ENCODE data around the gene FARSA. TPM values are rescaled to one million over a fixed set of nuclear protein-coding genes. Genes with fewer than 3 reads are reported as not detected.

Gene FARSA
- total and polyA plus RNA-seq, 2 donors (not counting 3 experiments of a cell fraction or from before 2014, with no cell fraction given) = 51.8 to 77.4 TPM

DNA sequence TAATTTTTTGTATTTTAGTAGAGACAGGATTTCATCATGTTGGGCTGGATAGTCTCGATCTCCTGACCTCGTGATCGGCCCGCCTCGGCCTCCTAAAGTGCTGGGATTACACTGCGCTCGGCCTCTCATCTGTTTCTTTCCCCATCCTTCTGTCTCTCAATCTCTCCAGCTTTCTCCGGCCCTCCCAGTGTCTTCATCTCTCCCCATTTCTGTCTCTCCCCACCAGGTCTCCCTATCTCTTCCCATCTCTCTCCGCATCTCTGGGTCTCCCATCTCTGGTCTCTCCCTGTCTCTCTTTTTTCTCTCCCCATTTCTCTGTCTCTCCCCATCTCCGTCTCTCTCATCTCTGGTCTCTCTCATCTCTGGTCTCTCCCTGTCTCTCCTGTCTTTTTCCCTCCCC is 49.6 kb upstream of the FARSA start:
- ChIA-PET CTCF (interaction anchor here (0.8 to 13.4 kb wide), 6 partner anchors 12 to 110 kb away, joined by 3 to 543 read pairs (median 10); partner anchors contain the start of gene NFIX), POLR2A (no interaction called here)
- peak overlapping the region; percentile 63 for H3K4me2 ChIP-seq (ENCODE audit: insufficient read depth, low read length)
- no peaks in the 10 kb centered on the region for H3K36me3 ChIP-seq (ENCODE audit: control insufficient read depth in 2 of 2, extremely low read depth in 1 of 2, insufficient read depth in 2 of 2, low read length in 2 of 2)
- no peaks in the 10 kb centered on the region for H3K27me3 ChIP-seq (ENCODE audit: control insufficient read depth in 2 of 2, insufficient read depth in 2 of 2, low read length in 2 of 2)
- FAIRE-seq (peak; percentile 50), DNase-seq (ENCODE audit: low read depth, low spot score) (no peak)
- H2AFZ ChIP-seq (ENCODE audit: low read depth, low read length) = peak overlapping the region; percentile 89
- TF ChIP-seq MAX (IDR thresholded peaks at IDR 0.05; ENCODE audit: insufficient read depth, insufficient read length) = no peak
- TF ChIP-seq MYC (IDR thresholded peaks at IDR 0.05; ENCODE audit: low read depth, low read length) = no peak
- TF ChIP-seq POLR2AphosphoS5 (IDR thresholded peaks at IDR 0.05; ENCODE audit: insufficient read depth, low read depth, low read length) = no peak
- TF ChIP-seq FOS (IDR thresholded peaks at IDR 0.05; ENCODE audit: borderline replicate concordance, insufficient read depth, low read length) = no peak
- no peak for TF ChIP-seq EZH2 (IDR thresholded peaks at IDR 0.05; ENCODE audit: borderline replicate concordance, low read depth, low read length, severe bottlenecking)
- no peak for TF ChIP-seq JUN (IDR thresholded peaks at IDR 0.05; ENCODE audit: borderline replicate concordance, insufficient read depth, insufficient read length, low read depth)
- TF ChIP-seq, protein P1, sequence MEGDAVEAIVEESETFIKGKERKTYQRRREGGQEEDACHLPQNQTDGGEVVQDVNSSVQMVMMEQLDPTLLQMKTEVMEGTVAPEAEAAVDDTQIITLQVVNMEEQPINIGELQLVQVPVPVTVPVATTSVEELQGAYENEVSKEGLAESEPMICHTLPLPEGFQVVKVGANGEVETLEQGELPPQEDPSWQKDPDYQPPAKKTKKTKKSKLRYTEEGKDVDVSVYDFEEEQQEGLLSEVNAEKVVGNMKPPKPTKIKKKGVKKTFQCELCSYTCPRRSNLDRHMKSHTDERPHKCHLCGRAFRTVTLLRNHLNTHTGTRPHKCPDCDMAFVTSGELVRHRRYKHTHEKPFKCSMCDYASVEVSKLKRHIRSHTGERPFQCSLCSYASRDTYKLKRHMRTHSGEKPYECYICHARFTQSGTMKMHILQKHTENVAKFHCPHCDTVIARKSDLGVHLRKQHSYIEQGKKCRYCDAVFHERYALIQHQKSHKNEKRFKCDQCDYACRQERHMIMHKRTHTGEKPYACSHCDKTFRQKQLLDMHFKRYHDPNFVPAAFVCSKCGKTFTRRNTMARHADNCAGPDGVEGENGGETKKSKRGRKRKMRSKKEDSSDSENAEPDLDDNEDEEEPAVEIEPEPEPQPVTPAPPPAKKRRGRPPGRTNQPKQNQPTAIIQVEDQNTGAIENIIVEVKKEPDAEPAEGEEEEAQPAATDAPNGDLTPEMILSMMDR (IDR thresholded peaks at IDR 0.05; ENCODE audit: extremely low read depth in 1 of 2, insufficient read depth in 1 of 2, low read depth in 1 of 2, low read length in 2 of 2) = no peak
- TF ChIP-seq POLR2A (IDR thresholded peaks at IDR 0.05; ENCODE audit: low read depth, low read length) = no peak
- TF ChIP-seq GATA2 (IDR thresholded peaks at IDR 0.05; ENCODE audit: insufficient read depth, insufficient read length, low read depth, low read length) = no peak
- H3K9me3 ChIP-seq (replicated peaks; ENCODE audit: control insufficient read depth, insufficient read depth, low read length) = no peaks in the 10 kb centered on the region
- no peaks in the 10 kb centered on the region for H4K20me1 ChIP-seq (replicated peaks; ENCODE audit: control insufficient read depth, extremely low read depth, insufficient read depth, low read length)
- dilution Hi-C loops (cut with MboI; ENCODE audit: extremely low pct_ligation_motif_present, low sequenced_read_pairs) (no loop called here), intact Hi-C loops (cut with micrococcal nuclease) (loop anchor here (1.0 kb wide), 4 partner anchors 51 to 111 kb away; no protein-coding TSS in a partner anchor)
- H3K4me1 ChIP-seq (ENCODE audit: control insufficient read depth, extremely low read depth, insufficient read depth, low read length) = peaks cover 2% of the 10 kb centered on the region
- no peaks in the 10 kb centered on the region for H3K9me1 ChIP-seq (replicated peaks; ENCODE audit: control insufficient read depth, extremely low read depth, insufficient read depth, low read length)
- no peaks in the 10 kb centered on the region for H3K79me2 ChIP-seq (ENCODE audit: control insufficient read depth, insufficient read depth, low read length)
- no TSS peak for BruUV-seq (replicated peaks)
- H3K4me3 ChIP-seq (replicated peaks in 1 of 3; ENCODE audit: insufficient read depth in 1 of 3, low read depth in 1 of 3, low read length in 3 of 3) = peak overlapping the region; percentile 22 to 35 (median 23)
- H3K9ac ChIP-seq (replicated peaks; ENCODE audit: extremely low read depth, insufficient read depth, low read length) = peak overlapping the region; percentile 60
- no peak overlapping the region for H3K27ac ChIP-seq (ENCODE audit: insufficient read depth, low read depth, low read length)

Measured in endothelial cell of umbilical vein (primary cell).